RWPE2 (cell line): ENCODE results near the gene COMMD1.

Experiments used
- ATAC-seq: fragments of 200-7000 bp; cut with Tn5 transposase; 3 replicates; pipeline ENCODE4 v1.9.1; 2021; ENCODE audit warnings: low read depth
- DNase-seq: peaks from one replicate; pipeline ENCODE4 v3.0.0-alpha.2; 2020; ENCODE audit warnings: low spot score
- H3K27ac ChIP-seq: fragments of 450-650 bp; 2 replicates; pipeline ENCODE4 v1.5.1; 2017; ENCODE audit warnings: mild to moderate bottlenecking; ENCODE audit not compliant: poor library complexity, severe bottlenecking
- H3K27me3 ChIP-seq: fragments of 250-450 bp; sonication (Bioruptor Pico); 2 replicates; pipeline ENCODE4 v1.5.1; 2021; ENCODE audit warnings: mild to moderate bottlenecking, moderate library complexity; ENCODE audit not compliant: insufficient read depth, poor library complexity, severe bottlenecking
- H3K36me3 ChIP-seq: fragments of 250-450 bp; sonication (Bioruptor Pico); 2 replicates; pipeline ENCODE4 v1.5.1; 2020; ENCODE audit warnings: low read depth, mild to moderate bottlenecking, moderate library complexity
- H3K4me1 ChIP-seq: fragments of 250-450 bp; sonication (Bioruptor Pico); 2 replicates; pipeline ENCODE4 v1.5.1; 2021; ENCODE audit warnings: mild to moderate bottlenecking, moderate library complexity; ENCODE audit not compliant: insufficient read depth, poor library complexity, severe bottlenecking
- H3K4me3 ChIP-seq: fragments of 250-450 bp; sonication (Bioruptor Pico); 2 replicates; pipeline ENCODE4 v1.5.1; 2021; ENCODE audit warnings: mild to moderate bottlenecking, moderate library complexity; ENCODE audit not compliant: severe bottlenecking
- H3K9me3 ChIP-seq: fragments of 250-450 bp; sonication (Bioruptor Pico); 2 replicates; pipeline ENCODE4 v1.5.1; 2021; ENCODE audit warnings: mild to moderate bottlenecking, moderate library complexity; ENCODE audit not compliant: severe bottlenecking
- CTCF ChIP-seq: fragments of 450-650 bp; IDR thresholded peaks from one replicate; pipeline ENCODE4 v1.5.1; 2017; ENCODE audit warnings: mild to moderate bottlenecking, moderate library complexity; ENCODE audit not compliant: poor library complexity, severe bottlenecking

Gene COMMD1

GRCh38 chr2:62176801-62177200, 271.3 kb downstream of the COMMD1 start:
- Histone ChIP-seq H3K36me3 (no peaks in the 10 kb centered on the region), H3K9me3 (no peaks in the 10 kb centered on the region), H3K27me3 (no peaks in the 10 kb centered on the region), H3K4me1 (no peaks in the 10 kb centered on the region), H3K27ac (no peak overlapping the region), H3K4me3 (no peak overlapping the region)
- no peak for DNase-seq
- ATAC-seq, result no peak
- TF ChIP-seq CTCF, result no peak

- H3K4me1 ChIP-seq, result no peaks in the 10 kb centered on the region
- no peak overlapping the region for H3K4me3 ChIP-seq
- no peaks in the 10 kb centered on the region for H3K9me3 ChIP-seq
- H3K27ac ChIP-seq, result no peak overlapping the region
- H3K36me3 ChIP-seq, result no peaks in the 10 kb centered on the region
- H3K27me3 ChIP-seq, result no peaks in the 10 kb centered on the region
- ATAC-seq (no peak), DNase-seq (no peak)
- TF ChIP-seq CTCF, result no peak
These were observed 272.0 kb downstream of the COMMD1 start for GRCh38 chr2:62177392-62178049.

- ATAC-seq (no peak), DNase-seq (no peak)
- Histone ChIP-seq H3K4me3 (no peak overlapping the region), H3K4me1 (no peaks in the 10 kb centered on the region), H3K9me3 (no peaks in the 10 kb centered on the region), H3K36me3 (no peaks in the 10 kb centered on the region), H3K27me3 (no peaks in the 10 kb centered on the region), H3K27ac (no peak overlapping the region)
- no peak for TF ChIP-seq CTCF
These were observed 273.3 kb downstream of the COMMD1 start for GRCh38 chr2:62178741-62179271.

GRCh38 chr2:62180975-62181374, 275.5 kb downstream of the COMMD1 start:
- no peaks in the 10 kb centered on the region for H3K9me3 ChIP-seq
- TF ChIP-seq CTCF, result no peak
- H3K27ac ChIP-seq, result no peak overlapping the region
- no peaks in the 10 kb centered on the region for H3K4me1 ChIP-seq
- no peak overlapping the region for H3K4me3 ChIP-seq
- H3K36me3 ChIP-seq, result no peaks in the 10 kb centered on the region
- ATAC-seq (no peak), DNase-seq (no peak)
- H3K27me3 ChIP-seq, result no peaks in the 10 kb centered on the region

GRCh38 chr2:62181843-62182242, 276.4 kb downstream of the COMMD1 start:
- ATAC-seq (no peak), DNase-seq (no peak)
- Histone ChIP-seq H3K36me3 (no peaks in the 10 kb centered on the region), H3K4me3 (no peak overlapping the region), H3K9me3 (no peaks in the 10 kb centered on the region), H3K27ac (no peak overlapping the region), H3K4me1 (no peaks in the 10 kb centered on the region), H3K27me3 (no peaks in the 10 kb centered on the region)
- no peak for TF ChIP-seq CTCF
